Caco-2 (cell line): ENCODE measurements around the gene ARHGAP15. TPM values are rescaled to one million over a fixed set of nuclear protein-coding genes. Genes with fewer than 3 reads are reported as not detected.

Source experiments
- BruUV-seq: library from RNA; stranded (reverse); fragments of 400-500 nt; replicated peaks from 2 replicates; lab custom pipeline; 2021; lab: Mats Ljungman, UMichigan
- CTCF ChIA-PET: fragments of 300-600 bp; sonication (Branson Sonifier 250); formaldehyde crosslinking; loops from one replicate; lab custom pipeline; 2022; ENCODE audit warnings: antibody characterized with exemption; lab: Charles Lee
- POLR2A ChIA-PET: fragments of 300-600 bp; sonication (Branson Sonifier 250); formaldehyde crosslinking; loops from one replicate; lab custom pipeline; 2022; ENCODE audit warnings: antibody characterized with exemption; lab: Charles Lee
- DNase-seq, 2 experiments: peaks; one replicate each; pipeline versions ENCODE4 v3.0.0 to v3.0.0-alpha.2; 2020 to 2022
- H3K27me3 ChIP-seq: replicated peaks from 2 replicates; pipeline ENCODE4 v1.6.0; 2011; ENCODE audit warnings: low read length; ENCODE audit not compliant: control insufficient read depth, insufficient read depth
- H3K36me3 ChIP-seq: 2 replicates; pipeline ENCODE4 v1.5.1; 2011; ENCODE audit warnings: low read length; ENCODE audit not compliant: control insufficient read depth, insufficient read depth
- H3K4me1 ChIP-seq: fragments of 250-450 bp; sonication (Bioruptor Pico); 2 replicates; pipeline ENCODE4 v1.5.1; 2020; ENCODE audit warnings: mild to moderate bottlenecking
- H3K4me3 ChIP-seq: 2 replicates; pipeline ENCODE4 v1.5.1; 2011; ENCODE audit warnings: low read depth, mild to moderate bottlenecking, control low read depth, low read length
- H3K9me3 ChIP-seq: fragments of 250-450 bp; sonication (Bioruptor Pico); 2 replicates; pipeline ENCODE4 v1.5.1; 2020; ENCODE audit warnings: mild to moderate bottlenecking, moderate library complexity
- H3K27ac Mint-ChIP-seq: one replicate; pipeline ENCODE4 v1.8.0; 2022; ENCODE audit warnings: mixed read lengths; ENCODE audit not compliant: unreplicated experiment
- H3K27me3 Mint-ChIP-seq: one replicate; pipeline ENCODE4 v1.8.0; 2022; ENCODE audit warnings: mixed read lengths; ENCODE audit not compliant: insufficient read depth, unreplicated experiment
- H3K36me3 Mint-ChIP-seq: one replicate; pipeline ENCODE4 v1.8.0; 2022; ENCODE audit warnings: mild to moderate bottlenecking, mixed read lengths; ENCODE audit not compliant: insufficient read depth, unreplicated experiment
- H3K4me1 Mint-ChIP-seq: one replicate; pipeline ENCODE4 v1.8.0; 2022; ENCODE audit warnings: low read depth, mixed read lengths; ENCODE audit not compliant: unreplicated experiment
- H3K4me3 Mint-ChIP-seq: one replicate; pipeline ENCODE4 v1.8.0; 2022; ENCODE audit warnings: mild to moderate bottlenecking, moderate library complexity, mixed read lengths; ENCODE audit not compliant: unreplicated experiment
- H3K9me3 Mint-ChIP-seq: one replicate; pipeline ENCODE4 v1.8.0; 2022; ENCODE audit warnings: mixed read lengths; ENCODE audit not compliant: unreplicated experiment
- intact Hi-C: fragments of 100-400 bp; cut with micrococcal nuclease; formaldehyde crosslinking; loops from one replicate; pipeline ENCODE4 v1.10.0; 2022; ENCODE audit not compliant: unreplicated experiment
- total RNA-seq: library from RNA; stranded (reverse); gene quantifications from 2 replicates; pipeline ENCODE4 v1.2.3, GENCODE V29; 2022
- TF ChIP-seq, protein P1 (sequence below), 2 experiments: fragments of 200-600 bp in 1 of 2; IDR thresholded peaks; 1 replicate in 1 of 2; 2 replicates in 1 of 2; pipeline versions ENCODE4 v1.5.1 to v1.8.0; 2011 to 2022; ENCODE audit warnings: antibody characterized with exemption in 1 of 2, control low read depth in 1 of 2, inconsistent platforms in 1 of 2, low read depth in 1 of 2, low read length in 1 of 2, mild to moderate bottlenecking in 1 of 2, moderate library complexity in 1 of 2; ENCODE audit not compliant: insufficient read depth in 1 of 2, severe bottlenecking in 1 of 2, unreplicated experiment in 1 of 2

ARHGAP15 gene
- total RNA-seq, 1 experiment from 2014 or later = not detected

- BruUV-seq = no TSS peak
- Mint-ChIP-seq H3K9me3 (no peaks in the 10 kb centered on the region), H3K4me3 (no peak overlapping the region), H3K27me3 (no peaks in the 10 kb centered on the region), H3K27ac (no peak overlapping the region), H3K4me1 (no peaks in the 10 kb centered on the region), H3K36me3 (no peaks in the 10 kb centered on the region)
- no peaks in the 10 kb centered on the region for H3K27me3 ChIP-seq
- POLR2A ChIA-PET = interaction anchor here (0.8 kb wide), 1 partner anchor 712 kb away, joined by 3 read pairs; no protein-coding TSS in a partner anchor
- DNase-seq = no peak
- H3K4me3 ChIP-seq = no peak overlapping the region
- CTCF ChIA-PET = no interaction called here
- H3K4me1 ChIP-seq = no peaks in the 10 kb centered on the region
- H3K9me3 ChIP-seq = 0 out of 2 replicates have a peak, but pooled peaks cover 5% of the 10 kb centered on the region
- intact Hi-C loops = no loop called here
- no peaks in the 10 kb centered on the region for H3K36me3 ChIP-seq
- TF ChIP-seq, protein P1, sequence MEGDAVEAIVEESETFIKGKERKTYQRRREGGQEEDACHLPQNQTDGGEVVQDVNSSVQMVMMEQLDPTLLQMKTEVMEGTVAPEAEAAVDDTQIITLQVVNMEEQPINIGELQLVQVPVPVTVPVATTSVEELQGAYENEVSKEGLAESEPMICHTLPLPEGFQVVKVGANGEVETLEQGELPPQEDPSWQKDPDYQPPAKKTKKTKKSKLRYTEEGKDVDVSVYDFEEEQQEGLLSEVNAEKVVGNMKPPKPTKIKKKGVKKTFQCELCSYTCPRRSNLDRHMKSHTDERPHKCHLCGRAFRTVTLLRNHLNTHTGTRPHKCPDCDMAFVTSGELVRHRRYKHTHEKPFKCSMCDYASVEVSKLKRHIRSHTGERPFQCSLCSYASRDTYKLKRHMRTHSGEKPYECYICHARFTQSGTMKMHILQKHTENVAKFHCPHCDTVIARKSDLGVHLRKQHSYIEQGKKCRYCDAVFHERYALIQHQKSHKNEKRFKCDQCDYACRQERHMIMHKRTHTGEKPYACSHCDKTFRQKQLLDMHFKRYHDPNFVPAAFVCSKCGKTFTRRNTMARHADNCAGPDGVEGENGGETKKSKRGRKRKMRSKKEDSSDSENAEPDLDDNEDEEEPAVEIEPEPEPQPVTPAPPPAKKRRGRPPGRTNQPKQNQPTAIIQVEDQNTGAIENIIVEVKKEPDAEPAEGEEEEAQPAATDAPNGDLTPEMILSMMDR (IDR thresholded peaks at IDR 0.05; ENCODE audit: insufficient read depth in 1 of 2, low read depth in 1 of 2, low read length in 1 of 2, severe bottlenecking in 1 of 2, unreplicated experiment in 1 of 2) = no peak
Observed at GRCh38 chr2:143475041-143475776, 346.0 kb downstream of the ARHGAP15 start.

DNA sequence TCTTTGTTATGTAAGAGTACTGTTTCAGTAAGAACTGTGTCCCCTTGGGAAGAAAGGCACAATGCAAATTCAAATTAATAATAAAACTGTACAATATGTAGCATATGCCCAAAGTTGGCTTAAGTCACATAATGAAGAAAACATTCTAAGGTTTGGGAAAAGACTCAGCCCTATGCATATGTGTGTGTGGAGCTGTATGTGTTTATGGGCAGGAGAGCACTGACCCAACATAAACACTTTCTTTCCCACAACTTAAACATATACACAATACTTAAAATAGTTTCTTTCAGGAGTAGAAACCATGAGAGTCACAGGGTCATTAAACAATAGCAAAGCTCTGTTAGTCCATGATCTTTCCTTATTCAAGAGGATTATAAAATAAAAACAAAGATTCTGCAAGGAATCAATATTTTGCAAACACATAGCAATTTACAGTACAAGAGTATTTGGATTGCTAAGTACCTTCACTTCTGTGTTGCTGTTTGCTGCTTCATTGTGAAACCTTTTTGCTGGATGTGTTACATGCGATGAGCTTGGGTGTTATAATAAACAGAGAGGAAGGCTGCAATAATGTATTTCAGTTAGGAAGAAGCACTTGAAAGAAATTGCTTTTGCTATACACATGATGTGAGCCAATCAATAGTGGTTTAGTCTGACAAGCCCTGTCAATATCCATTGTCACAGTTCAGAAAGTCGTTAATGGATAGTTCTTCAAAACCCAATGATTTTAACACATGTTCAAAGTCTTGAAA, 347.3 kb downstream of the ARHGAP15 start:
- H3K36me3 ChIP-seq = no peaks in the 10 kb centered on the region
- no peaks in the 10 kb centered on the region for H3K36me3 Mint-ChIP-seq
- H3K9me3 ChIP-seq = no peaks in the 10 kb centered on the region
- H3K9me3 Mint-ChIP-seq = no peaks in the 10 kb centered on the region
- ChIA-PET POLR2A (no interaction called here), CTCF (no interaction called here)
- TF ChIP-seq, protein P1 (IDR thresholded peaks at IDR 0.05; ENCODE audit: insufficient read depth in 1 of 2, low read depth in 1 of 2, low read length in 1 of 2, severe bottlenecking in 1 of 2, unreplicated experiment in 1 of 2) = no peak
- no peaks in the 10 kb centered on the region for H3K27me3 ChIP-seq
- DNase-seq = no peak
- no peak overlapping the region for H3K4me3 Mint-ChIP-seq
- H3K4me1 Mint-ChIP-seq = no peaks in the 10 kb centered on the region
- no peaks in the 10 kb centered on the region for H3K27me3 Mint-ChIP-seq
- no peak overlapping the region for H3K27ac Mint-ChIP-seq
- H3K4me1 ChIP-seq = no peaks in the 10 kb centered on the region
- BruUV-seq = no TSS peak
- intact Hi-C loops = no loop called here
- H3K4me3 ChIP-seq = no peak overlapping the region

DNA sequence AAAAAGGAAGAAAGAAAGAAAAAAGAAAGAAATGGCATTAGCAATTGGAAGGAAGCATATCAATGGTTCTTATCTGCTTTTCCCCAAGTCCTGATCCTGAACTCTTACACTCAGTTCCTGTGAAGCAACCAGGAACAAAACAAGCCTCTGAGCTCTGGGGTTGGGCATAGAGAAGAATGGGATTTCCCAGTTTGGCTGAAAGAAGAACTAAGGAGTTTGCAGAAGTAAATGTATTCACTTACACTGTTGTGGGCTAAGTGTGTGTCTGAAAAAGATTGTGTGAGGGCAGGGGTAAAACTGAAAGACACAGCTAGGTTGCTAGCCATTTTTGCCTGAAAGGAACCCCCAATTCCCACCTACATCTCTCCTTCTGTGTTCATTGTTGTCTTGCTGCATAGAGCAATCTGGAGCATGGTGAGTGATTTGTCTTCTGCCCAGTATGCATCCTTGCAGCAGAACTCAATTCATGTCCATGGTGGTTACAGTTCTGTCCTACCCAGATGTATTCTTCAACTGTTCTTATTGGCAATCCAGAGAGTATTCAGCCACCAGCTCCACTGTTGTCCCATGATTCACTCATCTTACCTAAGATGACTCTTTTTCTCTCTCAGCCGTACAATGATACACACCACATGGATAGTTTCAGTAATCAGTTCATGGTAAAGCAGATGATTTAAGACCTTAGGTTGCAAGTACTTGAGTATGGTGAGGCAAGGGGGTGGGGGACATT, 348.7 kb downstream of the ARHGAP15 start:
- no peaks in the 10 kb centered on the region for H3K27me3 Mint-ChIP-seq

More for the DNA sequence above, 348.7 kb downstream of the ARHGAP15 start:
- Histone ChIP-seq H3K9me3 (no peaks in the 10 kb centered on the region), H3K4me3 (no peak overlapping the region), H3K27me3 (no peaks in the 10 kb centered on the region), H3K4me1 (no peaks in the 10 kb centered on the region), H3K36me3 (no peaks in the 10 kb centered on the region)
- DNase-seq = no peak
- Mint-ChIP-seq H3K36me3 (no peaks in the 10 kb centered on the region), H3K27ac (no peak overlapping the region), H3K4me1 (no peaks in the 10 kb centered on the region), H3K4me3 (no peak overlapping the region), H3K9me3 (no peaks in the 10 kb centered on the region)
- no TSS peak for BruUV-seq
- POLR2A ChIA-PET = no interaction called here
- CTCF ChIA-PET = no interaction called here
- intact Hi-C loops = no loop called here
- TF ChIP-seq, protein P1 (IDR thresholded peaks at IDR 0.05; ENCODE audit: insufficient read depth in 1 of 2, low read depth in 1 of 2, low read length in 1 of 2, severe bottlenecking in 1 of 2, unreplicated experiment in 1 of 2) = no peak
